Endothelial cell (in vitro differentiated cells): ENCODE results near the gene PDLIM4. TPM values are rescaled to one million over a fixed set of nuclear protein-coding genes. Genes with fewer than 3 reads are reported as not detected.

Experiments used
- DNase-seq: peaks from one replicate; pipeline ENCODE4 v3.0.0; 2021; ENCODE audit warnings: low spot score
- H3K27ac Mint-ChIP-seq: one replicate; pipeline ENCODE4 v1.8.0; 2021; ENCODE audit warnings: mixed read lengths, inconsistent platforms; ENCODE audit not compliant: unreplicated experiment
- H3K27me3 Mint-ChIP-seq: one replicate; pipeline ENCODE4 v1.8.0; 2021; ENCODE audit warnings: mild to moderate bottlenecking, moderate library complexity, mixed read lengths, inconsistent platforms; ENCODE audit not compliant: unreplicated experiment
- H3K36me3 Mint-ChIP-seq: one replicate; pipeline ENCODE4 v1.8.0; 2021; ENCODE audit warnings: mild to moderate bottlenecking, low read depth, mixed read lengths, inconsistent platforms; ENCODE audit not compliant: unreplicated experiment
- H3K4me1 Mint-ChIP-seq: one replicate; pipeline ENCODE4 v1.8.0; 2021; ENCODE audit warnings: mild to moderate bottlenecking, mixed read lengths, inconsistent platforms; ENCODE audit not compliant: unreplicated experiment
- H3K4me3 Mint-ChIP-seq: one replicate; pipeline ENCODE4 v1.8.0; 2021; ENCODE audit warnings: mild to moderate bottlenecking, mixed read lengths, inconsistent platforms; ENCODE audit not compliant: unreplicated experiment
- H3K9me3 Mint-ChIP-seq: one replicate; pipeline ENCODE4 v1.8.0; 2021; ENCODE audit warnings: mixed read lengths, inconsistent platforms; ENCODE audit not compliant: unreplicated experiment
- total RNA-seq: library from RNA; stranded (reverse); fragmentation: NEBNext Ultra II Directional; extraction: Animal tissue kit (Norgen Biotek cat#: 25700); gene quantifications from one replicate; pipeline ENCODE4 v1.2.1, GENCODE V29; 2021; ENCODE audit not compliant: unreplicated experiment
- TF ChIP-seq, protein P1 (sequence below): fragments of 200-600 bp; sonication (generic); IDR thresholded peaks from one replicate; pipeline ENCODE4 v1.5.0; 2021; ENCODE audit warnings: antibody characterized with exemption; ENCODE audit not compliant: unreplicated experiment

The PDLIM4 gene
- total RNA-seq, 1 donor from 2014 or later: 8.5 TPM

GRCh38 chr5:132271251-132272246 is 14.1 kb downstream of the PDLIM4 start:
- TF ChIP-seq, protein P1, sequence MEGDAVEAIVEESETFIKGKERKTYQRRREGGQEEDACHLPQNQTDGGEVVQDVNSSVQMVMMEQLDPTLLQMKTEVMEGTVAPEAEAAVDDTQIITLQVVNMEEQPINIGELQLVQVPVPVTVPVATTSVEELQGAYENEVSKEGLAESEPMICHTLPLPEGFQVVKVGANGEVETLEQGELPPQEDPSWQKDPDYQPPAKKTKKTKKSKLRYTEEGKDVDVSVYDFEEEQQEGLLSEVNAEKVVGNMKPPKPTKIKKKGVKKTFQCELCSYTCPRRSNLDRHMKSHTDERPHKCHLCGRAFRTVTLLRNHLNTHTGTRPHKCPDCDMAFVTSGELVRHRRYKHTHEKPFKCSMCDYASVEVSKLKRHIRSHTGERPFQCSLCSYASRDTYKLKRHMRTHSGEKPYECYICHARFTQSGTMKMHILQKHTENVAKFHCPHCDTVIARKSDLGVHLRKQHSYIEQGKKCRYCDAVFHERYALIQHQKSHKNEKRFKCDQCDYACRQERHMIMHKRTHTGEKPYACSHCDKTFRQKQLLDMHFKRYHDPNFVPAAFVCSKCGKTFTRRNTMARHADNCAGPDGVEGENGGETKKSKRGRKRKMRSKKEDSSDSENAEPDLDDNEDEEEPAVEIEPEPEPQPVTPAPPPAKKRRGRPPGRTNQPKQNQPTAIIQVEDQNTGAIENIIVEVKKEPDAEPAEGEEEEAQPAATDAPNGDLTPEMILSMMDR: no peak
- Mint-ChIP-seq H3K27me3 (peaks cover 18% of the 10 kb centered on the region), H3K36me3 (no peaks in the 10 kb centered on the region), H3K9me3 (no peaks in the 10 kb centered on the region), H3K27ac (no peak overlapping the region), H3K4me1 (peaks cover 4% of the 10 kb centered on the region), H3K4me3 (no peak overlapping the region)
- DNase-seq: no peak

DNA sequence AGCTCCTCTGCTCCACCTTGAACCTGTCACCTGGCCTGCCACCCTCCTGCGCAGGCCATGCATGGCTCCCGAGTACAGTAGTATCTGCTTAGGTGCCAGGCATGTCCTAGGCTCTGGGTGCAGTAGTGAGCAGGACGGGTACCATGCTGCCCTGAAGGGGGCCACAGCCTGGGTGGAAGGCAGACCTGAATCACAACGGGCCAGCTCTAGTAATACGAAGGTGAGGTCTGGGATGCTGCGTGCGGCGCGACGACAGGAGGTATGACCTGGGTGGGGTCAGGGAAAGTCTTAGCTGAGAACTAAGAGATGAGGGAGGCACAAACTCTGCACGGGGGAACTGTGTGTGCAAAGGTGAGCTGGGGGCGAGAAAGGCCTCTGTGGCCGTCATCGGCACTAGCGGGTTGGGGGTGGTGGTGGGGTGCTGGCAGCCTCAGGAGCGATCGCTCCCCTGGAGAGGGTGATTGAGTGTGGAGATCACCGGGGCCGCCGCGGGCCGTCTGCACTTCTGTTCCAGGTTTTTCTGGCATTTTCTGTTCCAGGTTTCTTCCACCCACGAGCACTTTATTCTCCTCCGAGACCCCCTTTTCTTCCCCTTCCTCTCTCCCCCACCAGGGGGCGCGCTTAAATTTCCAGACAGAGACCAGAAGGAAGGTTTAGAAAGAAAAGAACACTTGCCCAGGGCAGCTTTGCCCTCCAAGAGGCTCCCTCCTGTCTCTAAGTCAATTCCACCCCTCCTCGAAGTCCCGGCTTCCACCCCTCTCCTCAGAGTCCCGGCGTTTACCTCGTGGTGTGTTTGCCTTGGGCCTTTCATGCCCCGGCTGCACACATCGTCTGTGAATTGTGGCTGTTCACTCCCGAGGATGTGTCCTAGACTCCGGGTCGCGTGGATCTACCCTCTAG is 15.1 kb downstream of the PDLIM4 start:
- Mint-ChIP-seq H3K4me1 (peaks cover 4% of the 10 kb centered on the region), H3K36me3 (no peaks in the 10 kb centered on the region), H3K27me3 (peaks cover 15% of the 10 kb centered on the region), H3K9me3 (no peaks in the 10 kb centered on the region), H3K4me3 (no peak overlapping the region), H3K27ac (peak overlapping the region; percentile 70)
- TF ChIP-seq, protein P1: peak; percentile 93
- DNase-seq: peak; percentile 85

DNA sequence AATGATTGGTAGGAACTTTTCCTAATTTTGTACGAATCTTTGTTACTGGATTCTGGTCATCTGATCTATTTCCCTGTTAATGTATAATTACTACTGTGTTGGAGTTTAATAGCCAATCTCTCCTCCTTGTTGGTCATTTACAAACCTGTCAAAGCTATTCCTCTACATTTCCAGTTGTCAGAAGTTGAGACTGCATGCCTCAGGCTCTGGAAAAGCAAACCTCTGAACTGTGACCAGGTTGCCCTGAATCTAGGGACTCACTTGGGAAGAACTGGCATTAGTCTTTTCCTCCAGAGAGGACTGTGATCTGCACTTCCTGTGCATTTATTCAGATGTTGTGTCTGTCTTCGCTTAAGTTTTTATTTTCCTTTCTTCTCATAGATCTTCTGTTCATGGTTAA is 16.1 kb downstream of the PDLIM4 start:
- TF ChIP-seq, protein P1: no peak
- H3K4me3 Mint-ChIP-seq: no peak overlapping the region
- DNase-seq: no peak
- no peaks in the 10 kb centered on the region for H3K36me3 Mint-ChIP-seq
- no peak overlapping the region for H3K27ac Mint-ChIP-seq
- peaks cover 4% of the 10 kb centered on the region for H3K4me1 Mint-ChIP-seq
- H3K27me3 Mint-ChIP-seq: peaks cover 14% of the 10 kb centered on the region
- no peaks in the 10 kb centered on the region for H3K9me3 Mint-ChIP-seq

GRCh38 chr5:132274050-132274792 is 16.7 kb downstream of the PDLIM4 start:
- Mint-ChIP-seq H3K4me3 (no peak overlapping the region), H3K27me3 (peaks cover 12% of the 10 kb centered on the region), H3K36me3 (no peaks in the 10 kb centered on the region), H3K4me1 (peaks cover 4% of the 10 kb centered on the region), H3K9me3 (no peaks in the 10 kb centered on the region), H3K27ac (no peak overlapping the region)
- DNase-seq: no peak
- TF ChIP-seq, protein P1: no peak
